ENCODE results near the gene UAP1. TPM values are rescaled to one million over a fixed set of nuclear protein-coding genes. Genes with fewer than 3 reads are reported as not detected.

UAP1 gene
- polyA plus RNA-seq, 1 of the 3 experiments (the other 2 are of a cell fraction) = 32.3 TPM

- TF ChIP-seq GATA2 (CRISPR knock-in tag; IDR thresholded peaks at IDR 0.05) (no peak), CHD2 (IDR thresholded peaks at IDR 0.05; ENCODE audit: low read length, partially characterized antibody) (no peak), POLR2AphosphoS5 (IDR thresholded peaks at IDR 0.05; ENCODE audit: low read depth, low read length) (no peak), TEAD4 (IDR thresholded peaks at IDR 0.05; ENCODE audit: borderline replicate concordance, insufficient read depth) (no peak), EZH2phosphoT487 (IDR thresholded peaks at IDR 0.05; ENCODE audit: borderline replicate concordance, low read depth) (no peak), ELF1 (IDR thresholded peaks at IDR 0.05) (no peak), SMC3 (IDR thresholded peaks at IDR 0.05; ENCODE audit: low read depth, low read length) (no peak), TCF12 (IDR thresholded peaks at IDR 0.05) (no peak)
- TF ChIP-seq, protein P1, sequence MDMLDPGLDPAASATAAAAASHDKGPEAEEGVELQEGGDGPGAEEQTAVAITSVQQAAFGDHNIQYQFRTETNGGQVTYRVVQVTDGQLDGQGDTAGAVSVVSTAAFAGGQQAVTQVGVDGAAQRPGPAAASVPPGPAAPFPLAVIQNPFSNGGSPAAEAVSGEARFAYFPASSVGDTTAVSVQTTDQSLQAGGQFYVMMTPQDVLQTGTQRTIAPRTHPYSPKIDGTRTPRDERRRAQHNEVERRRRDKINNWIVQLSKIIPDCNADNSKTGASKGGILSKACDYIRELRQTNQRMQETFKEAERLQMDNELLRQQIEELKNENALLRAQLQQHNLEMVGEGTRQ (IDR thresholded peaks at IDR 0.05; ENCODE audit: borderline replicate concordance, low read depth, low read length) = no peak
- Histone ChIP-seq H2AFZ (ENCODE audit: low read depth) (no peak overlapping the region), H3K9me2 (no peaks in the 10 kb centered on the region), H3K27me3 (ENCODE audit: insufficient read depth) (no peaks in the 10 kb centered on the region), H3K36me3 (replicated peaks in 1 of 2; ENCODE audit: control insufficient read depth in 1 of 2, insufficient read depth in 2 of 2, low read length in 1 of 2) (peaks cover 13 to 31% of the 10 kb centered on the region in 2 experiments), H4K20me1 (ENCODE audit: insufficient read depth) (peaks cover 95% of the 10 kb centered on the region), H3K4me1 (ENCODE audit: control insufficient read depth in 1 of 2, insufficient read depth in 2 of 2, low read depth in 1 of 2, low read length in 1 of 2) (peaks cover 18 to 30% of the 10 kb centered on the region in 2 experiments; a peak in 3 of 4 replicates), H3K27ac (ENCODE audit: low read depth in 2 of 2, low read length in 1 of 2) (no peak overlapping the region), H3K4me2 (no peak overlapping the region), H3F3A (replicated peaks; ENCODE audit: insufficient read depth) (peaks cover 6% of the 10 kb centered on the region), H3K4me3 (ENCODE audit: low read depth in 2 of 2, low read length in 1 of 2) (no peak overlapping the region), H3K9me3 (no peaks in the 10 kb centered on the region), H3K9ac (no peak overlapping the region), H3K79me2 (ENCODE audit: insufficient read depth) (peaks cover 100% of the 10 kb centered on the region)
- 90% methylated on average over 7 of the region's 7 CpGs for WGBS (ENCODE audit: low lambda C conversion rate)
- CTCF ChIA-PET = interaction anchor here (1.6 kb wide), 1 partner anchor 11 kb away, joined by 3 read pairs; no protein-coding TSS in a partner anchor
- POLR2A ChIA-PET = no interaction called here
- DNase-seq = no peak
Observed at GRCh38 chr1:162639718-162640117, 78.2 kb downstream of the UAP1 start.

DNA sequence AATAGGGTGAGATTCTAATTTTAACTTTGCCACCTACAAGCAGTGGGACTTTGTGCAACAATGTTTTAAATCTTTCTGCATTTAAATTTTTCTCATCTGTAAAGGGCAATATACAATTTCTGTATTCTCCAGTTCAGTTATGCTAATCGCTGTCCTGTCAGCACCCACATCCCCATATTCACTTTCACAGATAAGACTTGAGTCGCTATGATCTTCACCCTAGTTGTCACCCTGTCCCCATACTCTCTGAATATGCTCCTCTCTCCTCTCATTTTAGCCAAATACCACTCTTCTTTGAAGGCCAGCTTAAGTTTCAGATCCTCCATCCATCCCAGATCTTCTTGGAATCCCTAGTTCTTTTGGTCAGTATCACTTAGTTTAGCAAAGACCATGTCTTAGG is 79.6 kb downstream of the UAP1 start:
- CTCF ChIA-PET = interaction anchor here (1.0 to 1.7 kb wide), 3 partner anchors 9 to 27 kb away, joined by 3 to 8 read pairs (median 4); partner anchors contain the start of gene DDR2
- Histone ChIP-seq H3K9me3 (no peaks in the 10 kb centered on the region), H4K20me1 (ENCODE audit: insufficient read depth) (peaks cover 95% of the 10 kb centered on the region)

More for the DNA sequence above, 79.6 kb downstream of the UAP1 start:
- H3K4me1 ChIP-seq (ENCODE audit: control insufficient read depth in 1 of 2, insufficient read depth in 2 of 2, low read depth in 1 of 2, low read length in 1 of 2) = peaks cover 6 to 25% of the 10 kb centered on the region in 2 experiments; a peak in 3 of 4 replicates
- H3K9me2 ChIP-seq = no peaks in the 10 kb centered on the region
- H3K36me3 ChIP-seq (replicated peaks in 1 of 2; ENCODE audit: control insufficient read depth in 1 of 2, insufficient read depth in 2 of 2, low read length in 1 of 2) = peaks cover 15 to 39% of the 10 kb centered on the region in 2 experiments
- H3K4me3 ChIP-seq (ENCODE audit: low read depth in 2 of 2, low read length in 1 of 2) = no peak overlapping the region
- POLR2A ChIA-PET = no interaction called here
- peaks cover 100% of the 10 kb centered on the region for H3K79me2 ChIP-seq (ENCODE audit: insufficient read depth)
- H3F3A ChIP-seq (replicated peaks; ENCODE audit: insufficient read depth) = peaks cover 6% of the 10 kb centered on the region
- TF ChIP-seq FOXJ3 (CRISPR knock-in tag; IDR thresholded peaks at IDR 0.05) (no peak), ELF1 (IDR thresholded peaks at IDR 0.05) (no peak), MXI1 (IDR thresholded peaks at IDR 0.05; ENCODE audit: low read depth, low read length) (no peak), FOXM1 (IDR thresholded peaks at IDR 0.05; ENCODE audit: low read depth) (no peak), NRF1 (IDR thresholded peaks at IDR 0.05; ENCODE audit: low read depth, low read length) (no peak), RCOR1 (IDR thresholded peaks at IDR 0.05; ENCODE audit: low read length) (no peak), SIN3A (IDR thresholded peaks at IDR 0.05; ENCODE audit: borderline replicate concordance, low read depth, low read length) (no peak), RAD21 (IDR thresholded peaks at IDR 0.05; ENCODE audit: low read length) (no peak), GABPA (IDR thresholded peaks at IDR 0.05; ENCODE audit: low read depth) (no peak), GATA2 (CRISPR knock-in tag; IDR thresholded peaks at IDR 0.05) (no peak), TEAD4 (IDR thresholded peaks at IDR 0.05; ENCODE audit: borderline replicate concordance, insufficient read depth) (no peak), NFIC (IDR thresholded peaks at IDR 0.05; ENCODE audit: borderline replicate concordance) (no peak), POLR2AphosphoS5 (IDR thresholded peaks at IDR 0.05; ENCODE audit: low read depth, low read length) (no peak), SMC3 (IDR thresholded peaks at IDR 0.05; ENCODE audit: low read depth, low read length) (no peak), TCF12 (IDR thresholded peaks at IDR 0.05) (no peak), RXRA (IDR thresholded peaks at IDR 0.05; ENCODE audit: borderline replicate concordance, low read depth) (no peak)
- TF ChIP-seq, protein P2, sequence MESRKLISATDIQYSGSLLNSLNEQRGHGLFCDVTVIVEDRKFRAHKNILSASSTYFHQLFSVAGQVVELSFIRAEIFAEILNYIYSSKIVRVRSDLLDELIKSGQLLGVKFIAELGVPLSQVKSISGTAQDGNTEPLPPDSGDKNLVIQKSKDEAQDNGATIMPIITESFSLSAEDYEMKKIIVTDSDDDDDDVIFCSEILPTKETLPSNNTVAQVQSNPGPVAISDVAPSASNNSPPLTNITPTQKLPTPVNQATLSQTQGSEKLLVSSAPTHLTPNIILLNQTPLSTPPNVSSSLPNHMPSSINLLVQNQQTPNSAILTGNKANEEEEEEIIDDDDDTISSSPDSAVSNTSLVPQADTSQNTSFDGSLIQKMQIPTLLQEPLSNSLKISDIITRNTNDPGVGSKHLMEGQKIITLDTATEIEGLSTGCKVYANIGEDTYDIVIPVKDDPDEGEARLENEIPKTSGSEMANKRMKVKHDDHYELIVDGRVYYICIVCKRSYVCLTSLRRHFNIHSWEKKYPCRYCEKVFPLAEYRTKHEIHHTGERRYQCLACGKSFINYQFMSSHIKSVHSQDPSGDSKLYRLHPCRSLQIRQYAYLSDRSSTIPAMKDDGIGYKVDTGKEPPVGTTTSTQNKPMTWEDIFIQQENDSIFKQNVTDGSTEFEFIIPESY (IDR thresholded peaks at IDR 0.05; ENCODE audit: borderline replicate concordance, low read depth) = no peak
- H3K27me3 ChIP-seq (ENCODE audit: insufficient read depth) = no peaks in the 10 kb centered on the region
- H3K27ac ChIP-seq (ENCODE audit: low read depth in 2 of 2, low read length in 1 of 2) = no peak overlapping the region
- H2AFZ ChIP-seq (ENCODE audit: low read depth) = no peak overlapping the region
- 89% methylated on average over 2 of the region's 2 CpGs for WGBS (ENCODE audit: low lambda C conversion rate)
- H3K4me2 ChIP-seq = no peak overlapping the region
- no peak overlapping the region for H3K9ac ChIP-seq
- DNase-seq = no peak

All from SK-N-SH (cell line).